Neural crest cell (in vitro differentiated cells): ENCODE measurements around the gene RNF115. TPM values are rescaled to one million over a fixed set of nuclear protein-coding genes. Genes with fewer than 3 reads are reported as not detected.
"Not testable (repeated sequence)": the region's sequence is repeated elsewhere in the genome, so short reads cannot be mapped to it uniquely, and the experiment has no call there.

Experiments used
- DNase-seq: peaks from one replicate; pipeline ENCODE4 v3.0.0; 2021; ENCODE audit warnings: low read depth, mixed read lengths, low spot score
- H3K27ac Mint-ChIP-seq: one replicate; pipeline ENCODE4 v1.8.0; 2021; ENCODE audit warnings: mild to moderate bottlenecking, mixed read lengths; ENCODE audit not compliant: unreplicated experiment
- H3K27me3 Mint-ChIP-seq: 2 replicates; pipeline ENCODE4 v1.8.0; 2021; ENCODE audit warnings: low read depth, mild to moderate bottlenecking, mixed read lengths
- H3K36me3 Mint-ChIP-seq: 2 replicates; pipeline ENCODE4 v1.8.0; 2021; ENCODE audit warnings: low read depth, mild to moderate bottlenecking, mixed read lengths
- H3K4me1 Mint-ChIP-seq: 2 replicates; pipeline ENCODE4 v1.8.0; 2021; ENCODE audit warnings: mixed read lengths
- H3K4me3 Mint-ChIP-seq: one replicate; pipeline ENCODE4 v1.8.0; 2021; ENCODE audit warnings: mild to moderate bottlenecking, mixed read lengths
- H3K9me3 Mint-ChIP-seq: 2 replicates; pipeline ENCODE4 v1.8.0; 2021; ENCODE audit warnings: mixed read lengths
- CTCF ChIP-seq: fragments of 200-600 bp; sonication (generic); conservative IDR thresholded peaks from 2 replicates; pipeline ENCODE4 v1.5.0; 2021; ENCODE audit warnings: antibody characterized with exemption, mild to moderate bottlenecking
- total RNA-seq: library from RNA; stranded (reverse); gene quantifications from 2 replicates; pipeline ENCODE4 v1.2.1, GENCODE V29; 2021

The RNF115 gene
- total RNA-seq, 1 donor from 2014 or later = 12.5 TPM

- no peak for DNase-seq
- Mint-ChIP-seq H3K36me3 (peaks cover 19% of the 10 kb centered on the region), H3K27me3 (no peaks in the 10 kb centered on the region), H3K27ac (peak overlapping the region; percentile 100), H3K9me3 (no peaks in the 10 kb centered on the region), H3K4me3 (peak overlapping the region; percentile 99), H3K4me1 (peaks cover 21% of the 10 kb centered on the region)
- TF ChIP-seq CTCF = no peak
These were observed 576 bp upstream of the RNF115 start for GRCh38 chr1:145824499-145824842.

GRCh38 chr1:145822779-145823331, 1.0 kb downstream of the RNF115 start:
- H3K9me3 Mint-ChIP-seq, H3K4me3 Mint-ChIP-seq, H3K36me3 Mint-ChIP-seq, H3K27ac Mint-ChIP-seq, H3K27me3 Mint-ChIP-seq, DNase-seq: not testable (repeated sequence)
- peaks cover 21% of the 10 kb centered on the region for H3K4me1 Mint-ChIP-seq

- H3K9me3 Mint-ChIP-seq = not testable (repeated sequence)
These were observed 5.8 kb downstream of the RNF115 start for GRCh38 chr1:145818095-145818494.

GRCh38 chr1:145812977-145813810, 10.7 kb downstream of the RNF115 start:
- not testable (repeated sequence) for DNase-seq, H3K36me3 Mint-ChIP-seq, H3K27me3 Mint-ChIP-seq, H3K4me3 Mint-ChIP-seq, H3K9me3 Mint-ChIP-seq, H3K4me1 Mint-ChIP-seq, H3K27ac Mint-ChIP-seq

More at GRCh38 chr1:145818095-145818494, 5.8 kb downstream of the RNF115 start:
- H3K27ac Mint-ChIP-seq, H3K27me3 Mint-ChIP-seq, DNase-seq, H3K36me3 Mint-ChIP-seq, H3K4me3 Mint-ChIP-seq, H3K4me1 Mint-ChIP-seq: not testable (repeated sequence)

GRCh38 chr1:145806844-145807243, 17.1 kb downstream of the RNF115 start:
- no peak overlapping the region for H3K4me3 Mint-ChIP-seq
- peaks cover 3% of the 10 kb centered on the region for H3K36me3 Mint-ChIP-seq
- H3K4me1 Mint-ChIP-seq = peaks cover 16% of the 10 kb centered on the region
- no peak for DNase-seq
- no peak overlapping the region for H3K27ac Mint-ChIP-seq
- TF ChIP-seq CTCF = no peak
- no peaks in the 10 kb centered on the region for H3K27me3 Mint-ChIP-seq
- H3K9me3 Mint-ChIP-seq = no peaks in the 10 kb centered on the region

GRCh38 chr1:145806408-145806807, 17.5 kb downstream of the RNF115 start:
- no peak for TF ChIP-seq CTCF
- DNase-seq = no peak
- no peak overlapping the region for H3K27ac Mint-ChIP-seq
- H3K4me1 Mint-ChIP-seq = peaks cover 16% of the 10 kb centered on the region
- no peak overlapping the region for H3K4me3 Mint-ChIP-seq
- no peaks in the 10 kb centered on the region for H3K27me3 Mint-ChIP-seq
- peaks cover 3% of the 10 kb centered on the region for H3K36me3 Mint-ChIP-seq
- H3K9me3 Mint-ChIP-seq = no peaks in the 10 kb centered on the region

GRCh38 chr1:145805057-145805456, 18.8 kb downstream of the RNF115 start:
- H3K4me1 Mint-ChIP-seq = peaks cover 16% of the 10 kb centered on the region
- no peak overlapping the region for H3K27ac Mint-ChIP-seq
- H3K4me3 Mint-ChIP-seq = no peak overlapping the region
- TF ChIP-seq CTCF = no peak
- H3K9me3 Mint-ChIP-seq = no peaks in the 10 kb centered on the region
- no peaks in the 10 kb centered on the region for H3K27me3 Mint-ChIP-seq
- no peak for DNase-seq
- H3K36me3 Mint-ChIP-seq = peaks cover 3% of the 10 kb centered on the region
